ENCODE results near the gene HADH. TPM values are rescaled to one million over a fixed set of nuclear protein-coding genes. Genes with fewer than 3 reads are reported as not detected.

Gene HADH
- polyA plus RNA-seq, 1 of the 3 experiments (the other 2 are of a cell fraction) = 19.4 TPM

DNA sequence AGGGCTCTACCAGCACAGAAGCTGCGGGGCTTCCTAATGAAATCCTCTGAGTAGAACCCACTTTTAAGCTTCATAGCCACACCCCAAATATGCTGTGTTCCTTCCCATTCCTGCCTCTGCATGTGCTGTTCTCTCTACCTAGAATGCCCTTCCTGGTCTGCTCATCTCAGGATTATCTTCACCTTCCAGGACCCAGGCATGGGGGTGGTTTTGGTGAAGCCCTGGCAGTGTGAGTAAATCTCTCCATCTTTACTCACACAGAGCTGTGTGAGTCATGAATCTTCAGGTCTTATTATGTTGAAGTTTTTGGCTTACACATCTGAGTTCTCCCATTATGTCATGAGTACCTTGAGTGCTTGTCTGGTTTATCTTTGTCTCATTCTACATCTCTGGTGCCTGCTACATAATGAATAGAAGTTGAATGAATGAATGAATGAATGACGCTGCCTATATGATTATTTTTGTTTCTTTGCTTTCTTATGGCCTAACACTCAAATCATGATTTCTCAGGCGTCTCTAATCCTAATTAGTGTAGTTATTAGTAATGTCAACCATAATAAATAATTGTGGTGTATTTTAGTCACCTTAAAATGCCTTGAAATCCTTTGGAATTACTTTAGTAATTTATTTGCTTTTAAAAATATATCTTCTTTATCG lies 41.9 kb downstream of the HADH start:
- no peaks in the 10 kb centered on the region for H3K9me2 ChIP-seq
- peaks cover 0 to 6% of the 10 kb centered on the region in 2 experiments; a peak in 1 of 4 replicates for H3K4me1 ChIP-seq (ENCODE audit: control insufficient read depth in 1 of 2, insufficient read depth in 2 of 2, low read depth in 1 of 2, low read length in 1 of 2)
- CTCF ChIA-PET = interaction anchor here (0.7 to 10.9 kb wide), 8 partner anchors 9 to 545 kb away, joined by 3 to 89 read pairs (median 6); no protein-coding TSS in a partner anchor

GRCh38 chr4:108033348-108033747 lies 43.7 kb downstream of the HADH start:
- no peaks in the 10 kb centered on the region for H3F3A ChIP-seq (replicated peaks; ENCODE audit: insufficient read depth)
- POLR2A ChIA-PET = no interaction called here
- peaks cover 0 to 3% of the 10 kb centered on the region in 2 experiments; a peak in 1 of 4 replicates for H3K4me1 ChIP-seq (ENCODE audit: control insufficient read depth in 1 of 2, insufficient read depth in 2 of 2, low read depth in 1 of 2, low read length in 1 of 2)
- no peak overlapping the region for H3K27ac ChIP-seq (ENCODE audit: low read depth in 2 of 2, low read length in 1 of 2)
- H3K9me2 ChIP-seq = no peaks in the 10 kb centered on the region
- no peak overlapping the region for H3K4me3 ChIP-seq (ENCODE audit: low read depth in 2 of 2, low read length in 1 of 2)
- H4K20me1 ChIP-seq (ENCODE audit: insufficient read depth) = no peaks in the 10 kb centered on the region
- H3K27me3 ChIP-seq (ENCODE audit: insufficient read depth) = no peaks in the 10 kb centered on the region
- no peak overlapping the region for H2AFZ ChIP-seq (ENCODE audit: low read depth)
- H3K36me3 ChIP-seq (replicated peaks in 1 of 2; ENCODE audit: control insufficient read depth in 1 of 2, insufficient read depth in 2 of 2, low read length in 1 of 2) = peaks cover 0 to 21% of the 10 kb centered on the region in 2 experiments
- H3K9me3 ChIP-seq = no peaks in the 10 kb centered on the region
- no peak overlapping the region for H3K4me2 ChIP-seq
- CTCF ChIA-PET = interaction anchor here (1.2 to 10.9 kb wide), 5 partner anchors 10 to 26 kb away, joined by 3 to 89 read pairs (median 4); no protein-coding TSS in a partner anchor
- no peaks in the 10 kb centered on the region for H3K79me2 ChIP-seq (ENCODE audit: insufficient read depth)
- DNase-seq = no peak
- H3K9ac ChIP-seq = no peak overlapping the region
- TF ChIP-seq PBX3 (IDR thresholded peaks at IDR 0.05) (no peak), CHD2 (IDR thresholded peaks at IDR 0.05; ENCODE audit: low read length, partially characterized antibody) (no peak), YY1 (IDR thresholded peaks at IDR 0.05; ENCODE audit: low read depth) (no peak), RFX5 (IDR thresholded peaks at IDR 0.05; ENCODE audit: low read length) (no peak), TAF1 (IDR thresholded peaks at IDR 0.05; ENCODE audit: borderline replicate concordance, low read depth, low read length) (no peak), RAD21 (IDR thresholded peaks at IDR 0.05; ENCODE audit: low read length) (no peak), NFIC (IDR thresholded peaks at IDR 0.05; ENCODE audit: borderline replicate concordance) (no peak), EP300 (IDR thresholded peaks at IDR 0.05; ENCODE audit: borderline replicate concordance in 1 of 2, low read depth in 1 of 2, low read length in 1 of 2) (no peak), TEAD4 (IDR thresholded peaks at IDR 0.05; ENCODE audit: borderline replicate concordance, insufficient read depth) (no peak), CTCF (IDR thresholded peaks at IDR 0.05) (no peak), TCF12 (IDR thresholded peaks at IDR 0.05) (no peak), FOXM1 (IDR thresholded peaks at IDR 0.05; ENCODE audit: low read depth) (no peak), MXI1 (IDR thresholded peaks at IDR 0.05; ENCODE audit: low read depth, low read length) (no peak), POLR2AphosphoS5 (IDR thresholded peaks at IDR 0.05; ENCODE audit: low read depth, low read length) (no peak), GATA2 (CRISPR knock-in tag; IDR thresholded peaks at IDR 0.05) (no peak)
- TF ChIP-seq, protein P1, sequence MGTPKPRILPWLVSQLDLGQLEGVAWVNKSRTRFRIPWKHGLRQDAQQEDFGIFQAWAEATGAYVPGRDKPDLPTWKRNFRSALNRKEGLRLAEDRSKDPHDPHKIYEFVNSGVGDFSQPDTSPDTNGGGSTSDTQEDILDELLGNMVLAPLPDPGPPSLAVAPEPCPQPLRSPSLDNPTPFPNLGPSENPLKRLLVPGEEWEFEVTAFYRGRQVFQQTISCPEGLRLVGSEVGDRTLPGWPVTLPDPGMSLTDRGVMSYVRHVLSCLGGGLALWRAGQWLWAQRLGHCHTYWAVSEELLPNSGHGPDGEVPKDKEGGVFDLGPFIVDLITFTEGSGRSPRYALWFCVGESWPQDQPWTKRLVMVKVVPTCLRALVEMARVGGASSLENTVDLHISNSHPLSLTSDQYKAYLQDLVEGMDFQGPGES (IDR thresholded peaks at IDR 0.05; ENCODE audit: low read depth, low read length) = no peak
- TF ChIP-seq, protein P2, sequence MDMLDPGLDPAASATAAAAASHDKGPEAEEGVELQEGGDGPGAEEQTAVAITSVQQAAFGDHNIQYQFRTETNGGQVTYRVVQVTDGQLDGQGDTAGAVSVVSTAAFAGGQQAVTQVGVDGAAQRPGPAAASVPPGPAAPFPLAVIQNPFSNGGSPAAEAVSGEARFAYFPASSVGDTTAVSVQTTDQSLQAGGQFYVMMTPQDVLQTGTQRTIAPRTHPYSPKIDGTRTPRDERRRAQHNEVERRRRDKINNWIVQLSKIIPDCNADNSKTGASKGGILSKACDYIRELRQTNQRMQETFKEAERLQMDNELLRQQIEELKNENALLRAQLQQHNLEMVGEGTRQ (IDR thresholded peaks at IDR 0.05; ENCODE audit: borderline replicate concordance, low read depth, low read length) = no peak

More for the DNA sequence above, 41.9 kb downstream of the HADH start:
- TF ChIP-seq NFIC (IDR thresholded peaks at IDR 0.05; ENCODE audit: borderline replicate concordance) = no peak
- no peak for TF ChIP-seq EP300 (IDR thresholded peaks at IDR 0.05; ENCODE audit: borderline replicate concordance in 1 of 2, low read depth in 1 of 2, low read length in 1 of 2)
- no peak for TF ChIP-seq POLR2AphosphoS5 (IDR thresholded peaks at IDR 0.05; ENCODE audit: low read depth, low read length)
- TF ChIP-seq RFX5 (IDR thresholded peaks at IDR 0.05; ENCODE audit: low read length) = no peak
- TF ChIP-seq TCF12 (IDR thresholded peaks at IDR 0.05) = no peak
- TF ChIP-seq JUND (IDR thresholded peaks at IDR 0.05) = no peak
- no peak for TF ChIP-seq PBX3 (IDR thresholded peaks at IDR 0.05)
- TF ChIP-seq RXRA (IDR thresholded peaks at IDR 0.05; ENCODE audit: borderline replicate concordance, low read depth) = no peak
- TF ChIP-seq TAF1 (IDR thresholded peaks at IDR 0.05; ENCODE audit: borderline replicate concordance, low read depth, low read length) = no peak
- no peak for DNase-seq
- no peak overlapping the region for H3K27ac ChIP-seq (ENCODE audit: low read depth in 2 of 2, low read length in 1 of 2)
- H2AFZ ChIP-seq (ENCODE audit: low read depth) = no peak overlapping the region
- WGBS (ENCODE audit: low lambda C conversion rate) = 96% methylated on average over 4 of the region's 4 CpGs
- no peaks in the 10 kb centered on the region for H3K27me3 ChIP-seq (ENCODE audit: insufficient read depth)
- H3K79me2 ChIP-seq (ENCODE audit: insufficient read depth) = no peaks in the 10 kb centered on the region
- POLR2A ChIA-PET = no interaction called here
- H3K36me3 ChIP-seq (replicated peaks in 1 of 2; ENCODE audit: control insufficient read depth in 1 of 2, insufficient read depth in 2 of 2, low read length in 1 of 2) = peaks cover 0 to 27% of the 10 kb centered on the region in 2 experiments
- H3K9me3 ChIP-seq = no peaks in the 10 kb centered on the region
- no peaks in the 10 kb centered on the region for H3F3A ChIP-seq (replicated peaks; ENCODE audit: insufficient read depth)
- H3K4me3 ChIP-seq (ENCODE audit: low read depth in 2 of 2, low read length in 1 of 2) = no peak overlapping the region
- no peak overlapping the region for H3K4me2 ChIP-seq
- no peaks in the 10 kb centered on the region for H4K20me1 ChIP-seq (ENCODE audit: insufficient read depth)
- H3K9ac ChIP-seq = no peak overlapping the region

All from SK-N-SH (cell line).